MM.1S (cell line): ENCODE results near the gene MCM3.

ENCODE experiments used
- DNase-seq: peaks from one replicate; pipeline ENCODE4 v3.0.0-alpha.2; 2015
- H2AFZ ChIP-seq: fragments of 300-600 bp; sonication (generic); 2 replicates; pipeline ENCODE4 v1.6.0; 2016; ENCODE audit warnings: antibody characterized with exemption, low read length
- H3F3A ChIP-seq: fragments of 300-600 bp; sonication (generic); 2 replicates; pipeline ENCODE4 v1.6.1; 2016; ENCODE audit warnings: mild to moderate bottlenecking, antibody characterized with exemption, low read length, moderate library complexity, mixed read lengths; ENCODE audit not compliant: insufficient read depth
- H3K27ac ChIP-seq: fragments of 300-600 bp; sonication (generic); 2 replicates; pipeline ENCODE4 v1.5.1; 2016; ENCODE audit warnings: mild to moderate bottlenecking, low read length
- H3K27me3 ChIP-seq: fragments of 300-600 bp; sonication (generic); replicated peaks from 2 replicates; pipeline ENCODE4 v1.6.0; 2016; ENCODE audit warnings: low read length; ENCODE audit not compliant: insufficient read depth
- H3K36me3 ChIP-seq: fragments of 300-600 bp; sonication (generic); replicated peaks from 2 replicates; pipeline ENCODE4 v1.6.1; 2016; ENCODE audit warnings: mild to moderate bottlenecking, low read length, mixed read lengths; ENCODE audit not compliant: insufficient read depth
- H3K4me1 ChIP-seq: fragments of 300-600 bp; sonication (generic); 2 replicates; pipeline ENCODE4 v1.6.1; 2016; ENCODE audit warnings: low read length, mixed read lengths
- H3K4me2 ChIP-seq: fragments of 300-600 bp; sonication (generic); 2 replicates; pipeline ENCODE4 v1.6.0; 2016; ENCODE audit warnings: low read depth, low read length
- H3K4me3 ChIP-seq: fragments of 300-600 bp; sonication (generic); 2 replicates; pipeline ENCODE4 v1.5.1; 2016; ENCODE audit warnings: low read length, mixed read lengths
- H3K79me2 ChIP-seq: fragments of 300-600 bp; sonication (generic); 2 replicates; pipeline ENCODE4 v1.6.1; 2016; ENCODE audit warnings: mixed run types, low read length, mixed read lengths
- H3K9ac ChIP-seq: fragments of 300-600 bp; sonication (generic); 2 replicates; pipeline ENCODE4 v1.6.1; 2016; ENCODE audit warnings: low read length, mixed read lengths
- H3K9me2 ChIP-seq: fragments of 300-600 bp; sonication (generic); replicated peaks from 2 replicates; pipeline ENCODE4 v1.6.1; 2016; ENCODE audit warnings: mild to moderate bottlenecking, low read length, mixed read lengths; ENCODE audit not compliant: insufficient read depth
- H3K9me3 ChIP-seq: fragments of 300-600 bp; sonication (generic); replicated peaks from 2 replicates; pipeline ENCODE4 v1.6.1; 2016; ENCODE audit warnings: mild to moderate bottlenecking, low read length, mixed read lengths; ENCODE audit not compliant: insufficient read depth
- H4K20me1 ChIP-seq: fragments of 300-600 bp; sonication (generic); 2 replicates; pipeline ENCODE4 v1.6.1; 2016; ENCODE audit warnings: mild to moderate bottlenecking, low read length, moderate library complexity, mixed read lengths; ENCODE audit not compliant: insufficient read depth
- CTCF ChIP-seq: fragments of 300-600 bp; sonication (generic); IDR thresholded peaks from 2 replicates; pipeline ENCODE4 v1.5.1; 2016; ENCODE audit warnings: antibody characterized with exemption, low read length, mixed read lengths
- EZH2 ChIP-seq: fragments of 300-600 bp; sonication (generic); optimal IDR thresholded peaks from 2 replicates; pipeline ENCODE3; 2017; ENCODE audit warnings: low read depth, mild to moderate bottlenecking, antibody characterized with exemption, low read length, mixed read lengths
- EZH2phosphoT487 ChIP-seq: fragments of 300-600 bp; sonication (generic); IDR thresholded peaks from 2 replicates; pipeline ENCODE4 v1.6.1; 2018; ENCODE audit warnings: antibody characterized with exemption, low read length

MCM3 gene

GRCh38 chr6:52263709-52264540 is 20.6 kb downstream of the MCM3 start:
- H3K27me3 ChIP-seq, result no peaks in the 10 kb centered on the region
- H3K79me2 ChIP-seq, result 0 out of 2 replicates have a peak, but pooled peaks cover 5% of the 10 kb centered on the region
- H4K20me1 ChIP-seq, result 0 out of 2 replicates have a peak, but pooled peaks cover 5% of the 10 kb centered on the region
- H3K9ac ChIP-seq, result no peak overlapping the region
- H3K9me2 ChIP-seq, result no peaks in the 10 kb centered on the region
- H3F3A ChIP-seq, result 0 out of 2 replicates have a peak, but pooled peaks cover 11% of the 10 kb centered on the region
- H3K36me3 ChIP-seq, result 0 out of 2 replicates have a peak, but pooled peaks cover 6% of the 10 kb centered on the region
- H2AFZ ChIP-seq, result no peak overlapping the region
- no peaks in the 10 kb centered on the region for H3K9me3 ChIP-seq
- H3K4me2 ChIP-seq, result no peak overlapping the region
- H3K27ac ChIP-seq, result no peak overlapping the region
- no peaks in the 10 kb centered on the region for H3K4me1 ChIP-seq
- TF ChIP-seq EZH2, result no peak
- no peak for TF ChIP-seq EZH2phosphoT487
- peak; percentile 95 for TF ChIP-seq CTCF
- DNase-seq, result peak; percentile 62
- no peak overlapping the region for H3K4me3 ChIP-seq

- 0 out of 2 replicates have a peak, but pooled peaks cover 6% of the 10 kb centered on the region for H3K36me3 ChIP-seq
- H3F3A ChIP-seq, result 0 out of 2 replicates have a peak, but pooled peaks cover 11% of the 10 kb centered on the region
- no peak overlapping the region for H3K4me2 ChIP-seq
- H3K9me3 ChIP-seq, result no peaks in the 10 kb centered on the region
- no peaks in the 10 kb centered on the region for H3K27me3 ChIP-seq
- TF ChIP-seq EZH2, result no peak
- no peak for TF ChIP-seq CTCF
- TF ChIP-seq EZH2phosphoT487, result no peak
- DNase-seq, result no peak
- H3K9ac ChIP-seq, result no peak overlapping the region
- no peaks in the 10 kb centered on the region for H3K4me1 ChIP-seq
- H3K4me3 ChIP-seq, result no peak overlapping the region
- H3K9me2 ChIP-seq, result no peaks in the 10 kb centered on the region
- H3K79me2 ChIP-seq, result no peaks in the 10 kb centered on the region
- 0 out of 2 replicates have a peak, but pooled peaks cover 5% of the 10 kb centered on the region for H4K20me1 ChIP-seq
- H2AFZ ChIP-seq, result no peak overlapping the region
- no peak overlapping the region for H3K27ac ChIP-seq
These were observed 21.8 kb downstream of the MCM3 start for GRCh38 chr6:52262620-52263344.

- Histone ChIP-seq H3K4me1 (no peaks in the 10 kb centered on the region), H3K36me3 (0 out of 2 replicates have a peak, but pooled peaks cover 6% of the 10 kb centered on the region), H3K27ac (no peak overlapping the region), H3K4me3 (no peak overlapping the region), H3K9ac (no peak overlapping the region), H2AFZ (no peak overlapping the region), H3K27me3 (no peaks in the 10 kb centered on the region), H3K4me2 (no peak overlapping the region), H3K79me2 (no peaks in the 10 kb centered on the region), H4K20me1 (0 out of 2 replicates have a peak, but pooled peaks cover 5% of the 10 kb centered on the region), H3K9me3 (no peaks in the 10 kb centered on the region), H3F3A (0 out of 2 replicates have a peak, but pooled peaks cover 11% of the 10 kb centered on the region), H3K9me2 (no peaks in the 10 kb centered on the region)
- TF ChIP-seq CTCF (no peak), EZH2phosphoT487 (no peak), EZH2 (no peak)
- DNase-seq, result no peak
These were observed 23.3 kb downstream of the MCM3 start for GRCh38 chr6:52261229-52261628.
